H9 (cell line): ENCODE data around the gene SMURF1. TPM values are rescaled to one million over a fixed set of nuclear protein-coding genes. Genes with fewer than 3 reads are reported as not detected.

Experiments used
- DNase-seq: peaks from one replicate; pipeline ENCODE4 v3.0.0-alpha.2; 2017
- H2AFZ ChIP-seq: one replicate; pipeline ENCODE4 v1.6.1; 2013; ENCODE audit warnings: mild to moderate bottlenecking, low read length, control low read depth, moderate library complexity
- H2AK5ac ChIP-seq: 2 replicates; pipeline ENCODE4 v1.6.1; 2013; ENCODE audit warnings: low read length, control low read depth, mixed read lengths; ENCODE audit not compliant: insufficient read length
- H2BK120ac ChIP-seq: one replicate; pipeline ENCODE4 v1.6.1; 2013; ENCODE audit warnings: low read depth, mild to moderate bottlenecking, low read length, control low read depth, inconsistent platforms; ENCODE audit not compliant: poor library complexity, severe bottlenecking
- H2BK12ac ChIP-seq: 2 replicates; pipeline ENCODE4 v1.6.1; 2013; ENCODE audit warnings: low read length, control low read depth, mixed read lengths, low read depth; ENCODE audit not compliant: insufficient read length
- H2BK15ac ChIP-seq: 2 replicates; pipeline ENCODE4 v1.6.1; 2013; ENCODE audit warnings: low read depth, low read length, control low read depth
- H2BK20ac ChIP-seq: one replicate; pipeline ENCODE4 v1.6.1; 2013; ENCODE audit warnings: low read depth, mild to moderate bottlenecking, low read length, control low read depth, inconsistent platforms; ENCODE audit not compliant: poor library complexity, severe bottlenecking
- H2BK5ac ChIP-seq: 2 replicates; pipeline ENCODE4 v1.6.1; 2013; ENCODE audit warnings: low read length, control low read depth, mixed read lengths; ENCODE audit not compliant: insufficient read length
- H3K14ac ChIP-seq: 2 replicates; pipeline ENCODE4 v1.6.1; 2013; ENCODE audit warnings: low read length, control low read depth; ENCODE audit not compliant: insufficient read depth
- H3K18ac ChIP-seq: 2 replicates; pipeline ENCODE4 v1.6.1; 2013; ENCODE audit warnings: low read depth, mild to moderate bottlenecking, mixed read lengths, low read length, control low read depth; ENCODE audit not compliant: insufficient read length
- H3K23ac ChIP-seq: 2 replicates; pipeline ENCODE4 v1.6.1; 2013; ENCODE audit warnings: low read length, control low read depth, mixed read lengths, low read depth; ENCODE audit not compliant: insufficient read length
- H3K23me2 ChIP-seq: 2 replicates; pipeline ENCODE4 v1.6.1; 2013; ENCODE audit warnings: low read depth, mild to moderate bottlenecking, mixed read lengths, low read length, control low read depth; ENCODE audit not compliant: insufficient read length, poor library complexity, severe bottlenecking
- H3K27ac ChIP-seq: 2 replicates; pipeline ENCODE4 v1.5.1; 2013; ENCODE audit warnings: low read length, control low read depth, mixed read lengths, low read depth; ENCODE audit not compliant: insufficient read length
- H3K27me3 ChIP-seq: 2 replicates; pipeline ENCODE4 v1.6.1; 2013; ENCODE audit warnings: low read length, control low read depth, inconsistent platforms; ENCODE audit not compliant: insufficient read depth
- H3K4ac ChIP-seq: 2 replicates; pipeline ENCODE4 v1.6.1; 2013; ENCODE audit warnings: low read depth, mild to moderate bottlenecking, control low read depth, inconsistent platforms, low read length, moderate library complexity
- H3K4me1 ChIP-seq: 2 replicates; pipeline ENCODE4 v1.6.1; 2013; ENCODE audit warnings: low read length, control low read depth, inconsistent platforms; ENCODE audit not compliant: insufficient read depth
- H3K4me2 ChIP-seq: 2 replicates; pipeline ENCODE4 v1.6.1; 2013; ENCODE audit warnings: low read length, control low read depth, mixed read lengths; ENCODE audit not compliant: insufficient read length, insufficient read depth
- H3K56ac ChIP-seq: 2 replicates; pipeline ENCODE4 v1.6.1; 2013; ENCODE audit warnings: low read depth, mild to moderate bottlenecking, mixed read lengths, low read length, control low read depth; ENCODE audit not compliant: insufficient read length
- H3K79me1 ChIP-seq: 2 replicates; pipeline ENCODE4 v1.6.1; 2013; ENCODE audit warnings: low read depth, mild to moderate bottlenecking, moderate library complexity, low read length, control low read depth, inconsistent platforms; ENCODE audit not compliant: insufficient read depth, poor library complexity, severe bottlenecking
- H3K79me2 ChIP-seq: 2 replicates; pipeline ENCODE4 v1.6.1; 2013; ENCODE audit warnings: low read length, control low read depth, inconsistent platforms; ENCODE audit not compliant: insufficient read depth
- H3K9ac ChIP-seq: 2 replicates; pipeline ENCODE4 v1.6.1; 2013; ENCODE audit warnings: low read length, control low read depth, mixed read lengths; ENCODE audit not compliant: insufficient read length; ENCODE audit errors: extremely low read depth
- H3K9me3 ChIP-seq: one replicate; pipeline ENCODE4 v1.6.1; 2013; ENCODE audit warnings: low read depth, low read length, inconsistent platforms; ENCODE audit not compliant: control insufficient read depth
- H3T11ph ChIP-seq: one replicate; pipeline ENCODE4 v1.6.1; 2013; ENCODE audit warnings: mild to moderate bottlenecking, low read length, control low read depth, inconsistent platforms
- H4K20me1 ChIP-seq: one replicate; pipeline ENCODE4 v1.6.1; 2013; ENCODE audit not compliant: control insufficient read depth, insufficient read length, insufficient read depth
- H4K5ac ChIP-seq: 2 replicates; pipeline ENCODE4 v1.6.1; 2013; ENCODE audit warnings: low read depth, mild to moderate bottlenecking, mixed read lengths, low read length, control low read depth; ENCODE audit not compliant: insufficient read length
- H4K8ac ChIP-seq: replicated peaks from 2 replicates; pipeline ENCODE4 v1.6.1; 2013; ENCODE audit warnings: low read length, control low read depth, mixed read lengths, low read depth; ENCODE audit not compliant: insufficient read length
- H4K91ac ChIP-seq: 2 replicates; pipeline ENCODE4 v1.6.1; 2013; ENCODE audit warnings: low read depth, mild to moderate bottlenecking, moderate library complexity, mixed read lengths, low read length, control low read depth; ENCODE audit not compliant: insufficient read length
- H3K27ac Mint-ChIP-seq, 3 experiments: 2 replicates in 2 of 3; 3 replicates in 1 of 3; pipeline ENCODE4 v1.8.0; 2020 to 2021; ENCODE audit warnings: mixed read lengths in 3 of 3, mild to moderate bottlenecking in 1 of 3, moderate library complexity in 1 of 3
- H3K27me3 Mint-ChIP-seq: 2 replicates; pipeline ENCODE4 v1.8.0; 2021; ENCODE audit warnings: low read depth, mild to moderate bottlenecking, moderate library complexity, mixed read lengths
- H3K36me3 Mint-ChIP-seq, 3 experiments: 2 replicates in 2 of 3; 3 replicates in 1 of 3; pipeline ENCODE4 v1.8.0; 2020 to 2021; ENCODE audit warnings: low read depth in 3 of 3, mixed read lengths in 3 of 3; ENCODE audit not compliant: insufficient read depth in 1 of 3
- H3K4me1 Mint-ChIP-seq, 2 experiments: 2 replicates each; pipeline ENCODE4 v1.8.0; 2020; ENCODE audit warnings: mixed read lengths in 2 of 2
- H3K4me3 Mint-ChIP-seq, 2 experiments: 2 replicates in 1 of 2; 3 replicates in 1 of 2; pipeline ENCODE4 v1.8.0; 2020 to 2021; ENCODE audit warnings: mild to moderate bottlenecking in 2 of 2, mixed read lengths in 2 of 2, moderate library complexity in 1 of 2
- H3K9me3 Mint-ChIP-seq, 2 experiments: 2 replicates in 1 of 2; 3 replicates in 1 of 2; pipeline ENCODE4 v1.8.0; 2020; ENCODE audit warnings: mild to moderate bottlenecking in 2 of 2, mixed read lengths in 2 of 2, moderate library complexity in 1 of 2
- WGBS: extraction: QIAGEN DNeasy Blood & Tissue Kit; methylation state at CpG from one replicate; pipeline ENCODE4 v1.1.7; 2013; ENCODE audit warnings: missing lambda C conversion rate, low lambda C conversion rate, mixed read lengths; ENCODE audit not compliant: insufficient read length; ENCODE audit errors: extremely low coverage; 5-methylcytosine and 5-hydroxymethylcytosine counted together
- total RNA-seq: library from RNA; stranded (reverse); gene quantifications from 2 replicates; pipeline ENCODE4 v1.2.1, GENCODE V29; 2021
- TF ChIP-seq, protein P1 (sequence below): fragments of 200-600 bp; sonication (generic); conservative IDR thresholded peaks from 3 replicates; pipeline ENCODE4 v1.8.0; 2021; ENCODE audit warnings: antibody characterized with exemption, mild to moderate bottlenecking

SMURF1 gene
- total RNA-seq, 1 experiment from 2014 or later, result 29.4 TPM

DNA sequence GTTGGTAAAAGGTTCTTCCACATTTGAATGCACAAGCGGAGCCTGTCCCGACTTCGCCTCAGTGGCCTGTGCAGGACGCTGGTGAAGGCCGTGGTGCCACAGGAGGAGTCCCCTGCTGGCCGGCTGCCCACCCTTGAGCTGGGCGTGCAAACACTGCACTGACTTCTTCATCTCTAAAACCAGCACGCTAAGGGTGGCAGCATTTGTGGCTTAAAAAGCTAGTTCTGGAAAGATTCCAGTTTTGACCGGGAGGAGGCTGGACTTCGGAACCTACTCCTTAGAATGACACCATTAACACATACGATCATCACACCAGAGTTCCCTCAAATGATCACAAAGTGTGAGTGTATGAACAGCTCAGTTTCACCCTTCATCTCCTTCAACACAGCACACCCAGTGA lies 102.4 kb downstream of the SMURF1 start:
- Histone ChIP-seq H3K27me3 (no peaks in the 10 kb centered on the region), H2BK20ac (no peak overlapping the region), H3K18ac (no peak overlapping the region), H4K20me1 (no peaks in the 10 kb centered on the region), H3K56ac (no peak overlapping the region), H4K5ac (no peak overlapping the region), H3K4me1 (no peaks in the 10 kb centered on the region), H3K9ac (no peak overlapping the region), H2BK15ac (no peak overlapping the region), H2AK5ac (no peak overlapping the region), H2AFZ (no peak overlapping the region), H3K27ac (no peak overlapping the region), H3K23me2 (no peaks in the 10 kb centered on the region), H4K91ac (no peak overlapping the region), H3K9me3 (no peaks in the 10 kb centered on the region), H3K23ac (no peak overlapping the region), H3K4ac (no peak overlapping the region), H2BK12ac (no peak overlapping the region), H2BK120ac (no peak overlapping the region), H3K4me2 (no peak overlapping the region), H2BK5ac (no peak overlapping the region), H3K79me1 (no peaks in the 10 kb centered on the region), H4K8ac (no peak overlapping the region), H3T11ph (no peak overlapping the region), H3K79me2 (no peaks in the 10 kb centered on the region), H3K14ac (no peak overlapping the region)
- TF ChIP-seq, protein P1, sequence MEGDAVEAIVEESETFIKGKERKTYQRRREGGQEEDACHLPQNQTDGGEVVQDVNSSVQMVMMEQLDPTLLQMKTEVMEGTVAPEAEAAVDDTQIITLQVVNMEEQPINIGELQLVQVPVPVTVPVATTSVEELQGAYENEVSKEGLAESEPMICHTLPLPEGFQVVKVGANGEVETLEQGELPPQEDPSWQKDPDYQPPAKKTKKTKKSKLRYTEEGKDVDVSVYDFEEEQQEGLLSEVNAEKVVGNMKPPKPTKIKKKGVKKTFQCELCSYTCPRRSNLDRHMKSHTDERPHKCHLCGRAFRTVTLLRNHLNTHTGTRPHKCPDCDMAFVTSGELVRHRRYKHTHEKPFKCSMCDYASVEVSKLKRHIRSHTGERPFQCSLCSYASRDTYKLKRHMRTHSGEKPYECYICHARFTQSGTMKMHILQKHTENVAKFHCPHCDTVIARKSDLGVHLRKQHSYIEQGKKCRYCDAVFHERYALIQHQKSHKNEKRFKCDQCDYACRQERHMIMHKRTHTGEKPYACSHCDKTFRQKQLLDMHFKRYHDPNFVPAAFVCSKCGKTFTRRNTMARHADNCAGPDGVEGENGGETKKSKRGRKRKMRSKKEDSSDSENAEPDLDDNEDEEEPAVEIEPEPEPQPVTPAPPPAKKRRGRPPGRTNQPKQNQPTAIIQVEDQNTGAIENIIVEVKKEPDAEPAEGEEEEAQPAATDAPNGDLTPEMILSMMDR, result no peak
- H3K27me3 Mint-ChIP-seq, result no peaks in the 10 kb centered on the region; the same call in 1 of the 2 replicates
- no CpG with 5 or more reads among the region's 11 CpGs for WGBS
- no peaks in the 10 kb centered on the region for H3K9me3 Mint-ChIP-seq
- no peak for DNase-seq
- H3K36me3 Mint-ChIP-seq, result peaks cover 44 to 90% (median 75%) of the 10 kb centered on the region in 3 experiments
- no peak overlapping the region for H3K4me3 Mint-ChIP-seq
- H3K27ac Mint-ChIP-seq, result peak overlapping the region in 1 of 3 experiments; percentile 25; a peak in 1 of 7 replicates
- peaks cover 2 to 4% of the 10 kb centered on the region in 2 experiments; a peak in 1 of 4 replicates for H3K4me1 Mint-ChIP-seq
